Stimulated activated naive CD4-positive, alpha-beta T cell treated with Interleukin-2 at 50 U/mL for 16 hours (primary cell): ENCODE results near the gene ZNF598.
A peak's percentile ranks its signal among the peaks of the same experiment; 100 is the strongest.
"Not testable (repeated sequence)": the region's sequence is repeated elsewhere in the genome, so short reads cannot be mapped to it uniquely, and the experiment has no call there.

Source experiments
- DNase-seq: peaks from one replicate; lab custom pipeline; 2025; lab: John Stamatoyannopoulos, UW

ZNF598 gene

DNA sequence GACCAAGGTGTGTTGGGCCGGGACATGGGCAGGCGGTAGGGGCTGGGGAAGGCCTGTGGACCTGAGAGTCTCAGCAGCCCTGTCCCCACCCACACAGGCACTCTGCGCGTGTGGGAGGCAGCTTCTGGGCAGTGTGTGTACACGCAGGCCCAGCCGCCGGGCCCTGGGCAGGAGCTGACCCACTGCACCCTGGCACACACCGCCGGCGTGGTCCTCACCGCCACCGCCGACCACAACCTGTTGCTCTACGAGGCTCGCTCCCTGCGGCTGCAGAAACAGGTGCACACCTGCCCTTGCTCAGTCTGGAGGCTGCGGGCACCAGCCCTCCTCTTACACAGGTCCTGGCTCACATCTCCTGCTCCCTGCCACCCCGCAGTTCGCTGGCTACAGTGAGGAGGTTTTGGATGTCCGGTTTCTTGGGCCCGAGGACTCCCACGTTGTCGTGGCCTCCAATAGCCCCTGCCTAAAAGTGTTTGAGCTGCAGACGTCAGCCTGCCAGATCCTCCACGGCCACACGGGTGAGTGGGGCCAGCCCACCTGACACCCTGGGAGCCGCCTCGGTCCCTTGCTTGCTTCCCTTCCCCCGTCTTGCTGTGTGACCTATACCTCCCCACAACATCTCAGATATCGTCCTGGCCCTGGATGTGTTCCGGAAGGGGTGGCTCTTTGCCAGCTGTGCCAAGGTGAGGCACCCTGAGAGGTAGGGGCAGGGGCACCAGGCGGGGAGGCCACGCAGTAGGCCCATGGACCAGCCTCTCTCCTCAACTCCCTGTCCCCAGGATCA is 34.0 kb downstream of the ZNF598 start:
- DNase-seq, result no peak

DNA sequence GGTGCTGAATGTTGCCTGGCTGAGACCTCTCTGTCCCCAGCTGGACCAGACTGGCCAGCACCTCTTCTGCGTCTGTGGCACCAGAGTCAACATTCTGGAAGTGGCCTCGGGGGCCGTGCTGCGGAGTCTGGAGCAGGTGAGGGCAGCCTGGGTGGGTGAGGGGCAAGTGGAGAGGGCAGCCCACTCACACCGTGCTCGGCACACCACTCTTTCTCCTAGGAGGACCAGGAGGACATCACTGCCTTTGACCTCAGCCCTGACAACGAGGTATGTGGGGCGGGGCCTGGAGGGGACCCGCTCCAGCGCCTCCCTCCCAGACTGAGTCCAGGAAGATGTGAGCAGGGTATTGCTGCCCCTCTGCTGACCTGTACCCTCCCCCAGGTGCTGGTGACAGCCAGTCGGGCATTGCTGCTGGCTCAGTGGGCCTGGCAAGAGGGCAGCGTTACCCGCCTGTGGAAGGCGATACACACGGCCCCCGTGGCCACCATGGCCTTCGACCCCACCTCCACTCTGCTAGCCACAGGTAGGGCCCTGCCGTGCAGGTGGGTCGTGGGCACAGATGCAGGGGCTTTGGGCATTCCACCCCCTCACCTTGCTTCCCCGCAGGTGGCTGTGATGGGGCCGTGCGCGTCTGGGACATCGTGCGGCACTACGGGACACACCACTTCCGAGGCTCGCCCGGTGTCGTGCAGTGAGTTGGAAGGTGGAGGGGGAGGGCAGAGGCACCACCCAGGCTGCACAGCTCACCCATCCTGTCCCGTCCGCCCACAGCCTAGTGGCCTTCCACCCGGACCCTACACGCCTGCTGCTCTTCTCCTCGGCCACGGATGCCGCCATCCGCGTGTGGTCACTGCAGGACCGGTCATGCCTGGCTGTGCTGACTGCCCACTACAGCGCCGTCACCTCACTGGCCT is 35.2 kb downstream of the ZNF598 start:
- DNase-seq, result no peak

GRCh38 chr16:1973461-1974156 is 36.0 kb downstream of the ZNF598 start:
- no peak for DNase-seq

DNA sequence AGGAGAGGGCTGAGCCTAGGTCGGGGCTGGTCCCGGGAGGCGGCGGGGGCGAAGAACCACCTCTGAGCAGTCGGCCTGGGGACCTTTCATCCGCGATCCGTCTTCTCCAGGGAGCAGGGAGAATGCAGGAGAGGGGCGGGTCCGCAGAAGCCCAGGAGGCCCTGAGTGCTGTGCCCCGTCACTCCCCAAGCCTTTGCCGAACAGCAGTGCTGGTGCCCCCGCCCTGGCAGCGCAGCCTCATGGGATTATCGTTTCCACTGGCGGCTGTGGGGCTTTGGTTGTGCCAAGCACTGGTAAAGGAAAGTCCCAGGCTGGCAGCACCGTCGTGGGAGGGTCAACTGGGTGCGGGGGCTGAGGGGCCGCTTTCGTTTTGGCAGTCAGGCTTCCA is 37.1 kb downstream of the ZNF598 start:
- DNase-seq, result peak; percentile 14

DNA sequence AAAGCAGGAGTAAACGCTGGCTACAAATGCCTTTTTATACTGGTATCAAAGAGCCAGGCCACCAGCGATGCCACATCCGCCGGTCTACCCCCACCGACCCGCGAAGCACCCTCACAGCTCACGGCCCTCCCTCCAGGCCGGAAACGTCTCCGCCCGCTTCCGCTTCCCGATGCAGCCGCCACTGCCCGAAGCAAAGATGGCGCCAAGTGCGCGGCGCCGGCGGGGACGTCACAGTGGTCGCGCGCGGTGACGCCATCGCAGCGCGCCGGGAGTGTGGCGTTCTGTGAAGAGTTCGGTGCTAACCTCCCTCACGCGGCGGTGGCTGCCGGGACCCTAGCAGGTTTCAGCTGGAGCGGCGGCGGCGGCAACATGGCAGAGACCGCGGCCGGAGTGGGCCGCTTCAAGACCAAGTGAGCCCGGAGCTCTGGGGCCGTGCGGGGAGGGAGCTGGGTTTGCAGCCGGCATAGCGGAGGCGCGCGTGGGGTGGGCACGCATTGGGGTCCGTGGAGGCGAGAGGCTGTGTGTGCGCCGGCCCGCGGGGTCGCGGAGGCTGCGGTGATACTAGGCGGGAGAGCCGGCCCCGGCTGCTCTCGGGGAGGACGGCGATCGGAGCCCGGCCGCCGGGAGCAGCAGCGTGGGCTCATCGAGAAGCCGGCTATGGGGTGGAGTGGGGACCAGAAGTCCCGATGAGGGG is 37.7 kb downstream of the ZNF598 start, which contains the start of gene TBL3:
TBL3 (plus strand) TSS at position 258 of the 694 bp plus-strand sequence; CDS start at position 370, 112 bp downstream.
- DNase-seq, result peak; percentile 94

GRCh38 chr16:1968146-1968953 is 41.3 kb downstream of the ZNF598 start:
- DNase-seq, result no peak

GRCh38 chr16:1966460-1966859 is 43.2 kb downstream of the ZNF598 start, which contains the start of gene RNF151:
Gene RNF151, plus strand, starts transcription at chr16:1966856. Its CDS starts 26 bp downstream, at chr16:1966882.
- DNase-seq, result no peak

DNA sequence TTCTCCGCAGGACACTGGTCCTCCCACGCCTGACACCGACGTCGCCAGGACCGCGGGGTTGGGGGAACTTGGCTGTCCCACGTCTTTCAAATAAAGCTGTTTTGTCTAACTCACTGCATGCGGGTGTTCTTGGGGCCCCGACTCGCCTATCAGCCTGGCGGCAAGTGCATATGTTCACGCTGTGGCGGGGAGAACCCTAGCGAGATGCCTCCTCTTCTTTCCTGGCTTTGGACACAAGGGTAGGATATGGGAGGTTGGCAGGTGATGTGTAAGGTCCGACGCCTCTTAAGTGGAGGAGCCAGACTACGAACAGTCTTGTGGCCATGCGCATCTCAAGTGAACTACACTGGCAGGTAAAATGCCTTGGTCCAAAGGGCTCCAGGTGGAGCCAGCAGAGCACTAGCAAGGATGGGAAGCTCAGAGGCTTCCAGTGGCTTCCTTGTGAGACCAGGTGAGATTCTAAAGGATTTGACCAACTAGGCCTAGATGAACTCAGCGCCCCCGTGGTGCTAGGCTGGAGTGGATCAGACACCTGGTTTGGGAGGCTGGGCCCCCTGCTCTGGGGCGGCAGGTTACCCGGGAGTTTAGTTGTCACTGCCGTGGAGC is 44.1 kb downstream of the ZNF598 start:
- no peak for DNase-seq

DNA sequence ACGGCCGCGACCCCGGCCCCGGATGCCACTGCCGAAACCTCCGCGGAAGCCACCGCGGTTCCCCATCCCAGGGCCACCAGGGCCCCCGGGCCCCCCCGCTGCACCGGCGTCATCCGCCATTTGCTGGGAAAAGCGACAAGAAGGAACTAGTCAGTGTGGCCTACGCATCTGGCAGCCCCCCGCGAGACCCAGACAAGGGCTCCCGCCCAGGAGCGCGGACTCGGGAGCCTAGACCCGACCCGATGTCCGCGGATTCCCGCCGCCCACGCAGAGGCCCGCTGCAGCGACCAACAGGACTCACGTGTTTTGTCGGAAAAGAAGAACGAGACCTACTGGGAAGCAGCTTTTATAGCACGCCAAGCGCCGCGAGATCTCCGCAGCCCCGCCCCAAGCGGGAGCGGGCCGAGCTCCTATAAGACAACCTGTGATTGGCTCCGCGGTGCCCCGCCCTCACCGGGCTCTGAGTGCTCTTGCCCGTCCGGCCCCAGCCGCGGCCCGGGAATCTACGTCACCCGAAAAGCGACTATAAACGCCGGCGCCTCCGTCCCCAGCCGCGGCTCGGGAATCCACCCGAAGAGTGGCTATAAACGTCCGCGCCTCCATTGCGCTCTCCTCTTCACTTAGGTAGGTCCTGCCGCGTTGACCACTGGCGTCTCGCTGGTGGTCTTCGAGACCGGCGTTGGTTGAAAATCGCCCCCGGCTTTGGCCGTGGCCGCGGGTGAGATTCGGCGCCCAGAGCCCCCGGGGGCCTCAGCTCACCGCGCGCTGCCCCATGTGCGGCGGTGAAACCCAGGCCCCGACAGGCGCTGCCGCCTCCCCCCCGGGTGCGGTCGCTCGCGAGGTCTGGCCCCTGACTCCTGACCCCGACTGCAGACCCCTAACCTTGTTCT is 44.9 kb downstream of the ZNF598 start, which contains the start of gene RPS2:
RPS2 (minus strand) TSS at position 321 of the 890 bp plus-strand sequence; CDS start at position 120, 201 bp downstream.
- DNase-seq, result peak; percentile 99

GRCh38 chr16:1963806-1964505 is 45.7 kb downstream of the ZNF598 start:
- peak; percentile 40 for DNase-seq

- DNase-seq, result not testable (repeated sequence)
Observed at GRCh38 chr16:1962161-1963153, 47.2 kb downstream of the ZNF598 start.

GRCh38 chr16:1961651-1962067 is 48.0 kb downstream of the ZNF598 start:
- DNase-seq, result peak; percentile 25

DNA sequence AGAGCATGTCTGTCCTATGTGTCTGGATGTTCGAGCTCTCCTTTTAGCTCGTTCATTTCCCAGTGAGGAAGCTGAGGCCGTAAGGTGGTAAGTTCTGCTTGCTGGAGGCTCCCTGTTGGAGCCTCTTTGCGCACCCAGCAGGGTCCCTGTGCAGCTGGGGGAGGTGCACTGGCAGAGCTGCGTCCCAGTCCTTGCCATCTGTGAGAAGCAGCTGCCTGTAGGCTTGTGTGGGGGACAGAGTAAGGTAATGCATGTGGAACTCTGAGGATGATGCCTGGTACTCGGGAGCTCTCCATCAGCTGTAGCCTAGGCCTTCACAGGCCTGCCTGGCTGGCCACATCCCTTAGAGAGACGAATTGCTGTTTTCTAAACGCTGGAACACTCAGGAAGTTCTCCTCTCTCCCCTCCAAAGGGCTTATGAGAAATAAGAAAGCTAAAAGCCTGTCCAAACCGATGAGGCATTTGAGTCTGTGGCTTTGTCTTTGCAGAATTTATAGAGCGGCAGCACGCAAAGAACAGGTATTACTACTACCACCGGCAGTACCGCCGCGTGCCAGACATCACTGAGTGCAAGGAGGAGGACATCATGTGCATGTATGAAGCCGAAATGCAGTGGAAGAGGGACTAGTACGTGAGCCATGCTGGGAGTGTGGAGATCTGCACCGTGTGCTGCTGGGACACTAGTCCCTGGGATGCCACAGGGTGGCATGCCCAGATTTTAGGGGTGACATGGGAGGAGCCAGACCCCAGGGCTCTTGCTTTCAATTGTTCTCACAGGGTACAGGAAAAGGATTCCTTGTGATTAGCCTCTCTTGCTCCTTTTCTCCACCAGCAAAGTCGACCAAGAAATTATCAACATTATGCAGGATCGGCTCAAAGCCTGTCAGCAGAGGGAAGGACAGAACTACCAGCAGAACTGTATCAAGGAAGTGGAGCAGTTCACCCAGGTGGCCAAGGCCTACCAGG is 48.7 kb downstream of the ZNF598 start:
- peak; percentile 40 for DNase-seq

- DNase-seq, result peak; percentile 87
Observed at GRCh38 chr16:1959269-1960039, 50.2 kb downstream of the ZNF598 start, which contains the start of gene NDUFB10. Gene NDUFB10, plus strand, starts transcription at chr16:1959538. Its CDS starts 87 bp downstream, at chr16:1959625.

GRCh38 chr16:1958715-1959268 is 50.8 kb downstream of the ZNF598 start:
- no peak for DNase-seq
